T-helper 17 cell (primary cell): ENCODE results near the gene RAB3C. TPM values are rescaled to one million over a fixed set of nuclear protein-coding genes. Genes with fewer than 3 reads are reported as not detected.

Source experiments
- ATAC-seq: fragments of 150-1000 bp; cut with Tn5 transposase; 2 replicates; pipeline ENCODE4 v1.10.0; 2021; ENCODE audit warnings: mild to moderate bottlenecking, moderate library complexity
- DNase-seq, 3 donors: peaks; one replicate each; pipeline versions ENCODE4 v3.0.0 to v3.0.0-alpha.2; 2020 to 2021
- H3K9me3 ChIP-seq: one replicate; pipeline ENCODE4 v1.7.0; 2013; ENCODE audit warnings: low read length, mild to moderate bottlenecking; ENCODE audit not compliant: control insufficient read depth, poor library complexity, severe bottlenecking
- H3K27ac Mint-ChIP-seq: one replicate; pipeline ENCODE4 v1.8.0; 2022; ENCODE audit warnings: mild to moderate bottlenecking, moderate library complexity, mixed read lengths
- H3K27me3 Mint-ChIP-seq: one replicate; pipeline ENCODE4 v1.8.0; 2022; ENCODE audit warnings: mixed read lengths
- H3K36me3 Mint-ChIP-seq: one replicate; pipeline ENCODE4 v1.8.0; 2022; ENCODE audit warnings: low read depth, mixed read lengths
- H3K4me1 Mint-ChIP-seq: one replicate; pipeline ENCODE4 v1.8.0; 2022; ENCODE audit warnings: mild to moderate bottlenecking, mixed read lengths
- H3K4me3 Mint-ChIP-seq: one replicate; pipeline ENCODE4 v1.8.0; 2022; ENCODE audit warnings: mild to moderate bottlenecking, moderate library complexity, mixed read lengths
- total RNA-seq, 4 donors: library from RNA in 2 of 4; stranded (reverse) in 2 of 4; gene quantifications; one replicate each; pipeline ENCODE4 v1.2.3 and lab custom pipeline; 2022 to 2026

The RAB3C gene
- total RNA-seq, 2 donors from 2014 or later, result 0.03 TPM; not detected in 1

DNA sequence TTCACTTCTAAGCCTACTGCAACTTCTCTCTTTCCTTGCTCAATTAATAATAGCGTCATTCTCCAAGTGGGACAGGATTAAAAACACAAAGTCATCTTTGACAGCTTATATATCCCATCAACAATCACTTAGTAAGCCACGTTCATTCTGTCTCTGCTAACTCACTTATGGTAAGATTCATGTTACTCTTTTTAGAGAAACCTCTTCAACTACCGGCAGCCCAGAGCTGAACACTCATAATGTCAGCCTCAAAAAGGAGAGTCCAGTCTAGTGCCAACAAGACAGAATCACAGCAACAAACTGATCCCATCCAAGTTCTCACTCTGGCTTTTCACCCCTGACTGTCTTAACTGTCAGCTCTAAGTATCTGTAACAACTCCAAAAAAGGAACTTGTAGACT lies 196.0 kb downstream of the RAB3C start:
- H3K27me3 Mint-ChIP-seq, result peaks cover 25% of the 10 kb centered on the region
- H3K36me3 Mint-ChIP-seq, result peaks cover 5% of the 10 kb centered on the region
- H3K4me1 Mint-ChIP-seq, result peaks cover 5% of the 10 kb centered on the region
- H3K27ac Mint-ChIP-seq, result no peak overlapping the region
- ATAC-seq (no peak), DNase-seq (no peak)
- H3K4me3 Mint-ChIP-seq, result no peak overlapping the region
- H3K9me3 ChIP-seq, result no peaks in the 10 kb centered on the region

DNA sequence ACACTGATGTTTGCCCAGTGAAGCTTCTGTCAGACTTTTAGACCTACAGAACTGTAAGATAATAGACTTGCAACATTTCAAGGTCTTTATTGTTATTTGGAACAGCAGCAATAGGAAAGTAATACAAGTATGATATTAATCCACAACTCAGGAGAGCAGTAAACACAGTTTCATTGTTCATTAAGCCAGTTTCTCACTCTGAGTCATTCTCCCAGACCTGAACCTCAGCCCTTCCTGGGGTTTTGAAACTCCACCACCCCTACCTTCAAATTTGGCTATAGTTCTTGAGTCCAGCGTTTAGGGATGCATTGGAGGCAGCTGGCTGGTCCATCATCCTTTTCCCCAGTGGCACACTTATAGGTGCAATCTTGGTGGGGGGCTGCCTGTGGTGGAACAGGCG lies 203.2 kb downstream of the RAB3C start:
- no peak for ATAC-seq

DNA sequence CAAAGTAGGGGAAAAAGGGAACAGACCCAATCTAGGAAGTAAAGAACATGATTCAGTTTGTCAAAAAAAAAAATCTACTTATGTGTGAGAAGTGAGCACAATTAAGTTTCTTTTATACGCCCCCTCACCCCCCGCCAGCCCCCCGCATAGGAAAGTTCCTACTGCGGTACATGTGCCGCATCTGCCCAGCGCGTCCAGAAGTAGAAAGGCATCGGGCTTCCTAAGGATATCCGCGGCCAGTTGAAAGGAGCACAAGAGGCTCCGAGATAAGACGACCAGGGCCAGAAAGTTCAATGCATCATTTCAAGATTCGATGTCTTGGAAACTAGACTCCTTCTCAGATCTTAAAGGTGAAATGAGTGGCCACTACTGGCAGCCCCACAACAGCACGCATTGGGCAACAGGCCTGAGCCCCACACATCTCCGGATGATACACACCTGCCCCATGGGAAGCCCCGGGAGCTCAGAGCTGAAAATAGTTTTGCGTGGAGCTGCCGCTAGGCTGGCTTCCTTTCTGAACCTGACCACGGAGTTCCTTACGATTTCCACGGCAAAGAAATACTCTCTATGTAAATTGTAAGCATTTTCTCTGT lies 203.9 kb downstream of the RAB3C start:
- no peaks in the 10 kb centered on the region for H3K9me3 ChIP-seq
- DNase-seq, result no peak
- Mint-ChIP-seq H3K27me3 (peaks cover 48% of the 10 kb centered on the region), H3K27ac (no peak overlapping the region), H3K4me1 (no peaks in the 10 kb centered on the region), H3K36me3 (no peaks in the 10 kb centered on the region), H3K4me3 (no peak overlapping the region)
- ATAC-seq, result no peak

More for the DNA sequence above, 203.2 kb downstream of the RAB3C start:
- Mint-ChIP-seq H3K36me3 (no peaks in the 10 kb centered on the region), H3K4me1 (no peaks in the 10 kb centered on the region), H3K27ac (no peak overlapping the region), H3K27me3 (peaks cover 47% of the 10 kb centered on the region), H3K4me3 (no peak overlapping the region)
- DNase-seq, result no peak
- H3K9me3 ChIP-seq, result no peaks in the 10 kb centered on the region

DNA sequence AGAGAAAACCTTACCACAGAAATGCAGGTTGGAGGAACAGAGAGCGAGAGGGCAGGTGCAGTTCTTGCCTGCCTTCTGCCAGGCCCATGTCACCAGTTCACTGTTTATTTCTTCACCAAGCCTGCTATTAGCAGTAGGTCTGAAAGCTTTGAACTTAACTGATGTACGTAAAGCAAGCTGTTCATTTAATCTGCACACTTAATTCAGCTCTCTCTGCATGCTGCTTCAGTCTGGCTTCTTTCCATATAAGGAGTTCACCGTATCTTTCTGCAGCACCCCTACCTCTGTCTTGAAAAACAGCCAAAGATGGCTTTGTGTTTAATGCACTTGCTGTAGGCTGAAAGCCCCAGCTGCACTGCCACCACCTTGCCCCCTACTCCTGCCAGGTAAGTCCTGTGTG lies 205.1 kb downstream of the RAB3C start:
- no peaks in the 10 kb centered on the region for H3K4me1 Mint-ChIP-seq
- H3K36me3 Mint-ChIP-seq, result no peaks in the 10 kb centered on the region
- H3K9me3 ChIP-seq, result no peaks in the 10 kb centered on the region
- no peak overlapping the region for H3K27ac Mint-ChIP-seq
- ATAC-seq (no peak), DNase-seq (no peak)
- no peak overlapping the region for H3K4me3 Mint-ChIP-seq
- H3K27me3 Mint-ChIP-seq, result peaks cover 51% of the 10 kb centered on the region

DNA sequence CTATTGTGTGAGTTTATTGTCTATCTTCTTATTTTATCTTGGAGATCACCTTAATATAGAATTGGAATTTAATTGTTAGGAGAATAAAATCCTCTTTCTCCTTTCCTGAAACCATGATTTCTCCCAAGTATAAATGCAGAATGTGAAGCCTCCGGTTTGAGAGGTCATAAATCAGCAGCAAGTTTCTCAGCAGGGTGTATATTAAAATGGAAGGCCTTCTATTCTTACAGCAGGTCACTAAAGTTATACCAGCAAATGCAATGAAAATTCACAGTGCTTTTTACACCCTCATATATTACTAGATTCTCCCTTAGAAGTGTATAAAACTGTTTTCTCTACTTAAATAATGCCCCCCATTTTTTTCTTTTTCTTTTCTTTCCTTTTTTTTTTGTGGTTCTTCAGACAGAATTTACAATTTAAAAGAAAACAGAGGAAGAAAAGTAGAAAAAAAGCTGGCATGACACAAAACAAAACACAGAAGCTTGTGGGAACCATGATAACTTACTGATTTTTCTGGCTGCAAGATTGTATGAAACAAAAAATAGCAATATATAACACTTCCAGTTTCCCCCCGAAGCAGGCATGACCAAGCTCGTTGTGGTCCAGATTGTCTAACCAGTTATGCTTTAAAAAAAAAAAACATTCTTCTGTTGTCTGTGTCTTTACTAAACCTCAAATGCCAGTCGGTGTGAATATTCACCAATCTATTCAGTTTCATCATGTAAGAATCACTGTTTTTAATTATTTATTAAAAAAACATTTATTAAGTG lies 211.2 kb downstream of the RAB3C start:
- H3K4me1 Mint-ChIP-seq, result no peaks in the 10 kb centered on the region
- H3K27me3 Mint-ChIP-seq, result peaks cover 44% of the 10 kb centered on the region
- H3K4me3 Mint-ChIP-seq, result no peak overlapping the region
- ATAC-seq (no peak), DNase-seq (no peak)
- no peak overlapping the region for H3K27ac Mint-ChIP-seq
- no peaks in the 10 kb centered on the region for H3K9me3 ChIP-seq
- H3K36me3 Mint-ChIP-seq, result no peaks in the 10 kb centered on the region

DNA sequence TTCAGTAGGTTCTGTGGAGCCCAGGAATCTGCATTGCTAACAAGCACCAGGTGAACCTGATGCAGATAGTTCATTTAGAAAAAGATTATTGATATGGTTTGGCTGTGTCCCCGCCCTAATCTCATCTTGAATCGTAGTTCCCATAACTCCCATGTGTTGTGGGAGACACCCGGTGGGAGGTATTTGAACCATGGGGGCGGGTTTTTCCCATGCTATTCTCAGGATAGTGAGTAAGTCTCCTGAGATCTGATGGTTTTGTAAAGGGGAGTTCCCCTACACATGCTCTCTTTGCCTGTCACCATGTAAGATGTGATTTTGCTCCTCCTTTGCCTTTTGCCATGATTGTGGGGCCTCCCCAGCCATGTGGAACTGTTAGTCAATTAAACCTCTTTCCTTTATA lies 212.0 kb downstream of the RAB3C start:
- peaks cover 48% of the 10 kb centered on the region for H3K27me3 Mint-ChIP-seq
- DNase-seq (no peak), ATAC-seq (no peak)
- H3K9me3 ChIP-seq, result no peaks in the 10 kb centered on the region
- no peak overlapping the region for H3K27ac Mint-ChIP-seq
- H3K36me3 Mint-ChIP-seq, result no peaks in the 10 kb centered on the region
- no peak overlapping the region for H3K4me3 Mint-ChIP-seq
- H3K4me1 Mint-ChIP-seq, result no peaks in the 10 kb centered on the region

DNA sequence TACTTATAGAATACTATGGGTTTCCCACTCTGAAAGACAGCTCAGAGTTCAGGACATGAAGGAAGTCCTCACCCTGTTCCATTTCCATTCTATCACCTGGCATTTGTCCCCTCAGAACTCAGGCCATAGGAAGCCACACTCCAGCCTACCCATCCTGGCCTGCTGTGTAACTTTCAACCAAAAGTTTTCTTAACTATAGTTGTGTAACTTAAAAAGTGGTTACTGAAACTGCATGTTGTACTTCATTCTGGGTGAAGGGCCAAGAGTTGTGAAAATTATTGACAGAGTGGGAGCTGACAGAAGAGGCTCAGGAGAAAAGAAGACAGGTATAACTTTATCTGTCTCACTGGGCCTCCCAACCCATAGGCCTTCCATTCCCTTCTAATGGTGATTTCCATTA lies 212.5 kb downstream of the RAB3C start:
- peaks cover 46% of the 10 kb centered on the region for H3K27me3 Mint-ChIP-seq
- no peaks in the 10 kb centered on the region for H3K9me3 ChIP-seq
- no peaks in the 10 kb centered on the region for H3K36me3 Mint-ChIP-seq
- H3K27ac Mint-ChIP-seq, result no peak overlapping the region
- no peak for DNase-seq
- no peak overlapping the region for H3K4me3 Mint-ChIP-seq
- no peaks in the 10 kb centered on the region for H3K4me1 Mint-ChIP-seq
- ATAC-seq, result no peak

DNA sequence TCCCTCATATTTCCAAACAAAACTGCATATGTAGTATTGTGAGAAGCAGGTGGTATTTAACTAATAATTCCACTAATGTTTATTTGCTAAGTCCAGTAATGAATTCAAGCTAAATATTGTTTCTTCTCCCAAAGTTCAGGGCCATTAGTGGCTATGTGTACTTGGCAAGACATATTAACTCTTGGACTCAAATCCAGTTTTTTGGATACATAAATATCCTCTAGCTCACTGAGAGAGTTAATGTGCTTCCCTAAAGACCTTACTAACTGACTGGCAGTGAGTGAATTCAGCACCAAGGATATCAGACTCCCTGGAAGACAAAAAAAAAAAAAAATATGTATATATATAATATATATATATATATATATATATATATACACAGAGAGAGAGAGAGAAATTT lies 214.1 kb downstream of the RAB3C start:
- ATAC-seq, result no peak
- H3K4me1 Mint-ChIP-seq, result no peaks in the 10 kb centered on the region
- no peaks in the 10 kb centered on the region for H3K9me3 ChIP-seq
- H3K27me3 Mint-ChIP-seq, result peaks cover 51% of the 10 kb centered on the region
- DNase-seq, result no peak
- no peak overlapping the region for H3K27ac Mint-ChIP-seq
- no peak overlapping the region for H3K4me3 Mint-ChIP-seq
- H3K36me3 Mint-ChIP-seq, result no peaks in the 10 kb centered on the region

DNA sequence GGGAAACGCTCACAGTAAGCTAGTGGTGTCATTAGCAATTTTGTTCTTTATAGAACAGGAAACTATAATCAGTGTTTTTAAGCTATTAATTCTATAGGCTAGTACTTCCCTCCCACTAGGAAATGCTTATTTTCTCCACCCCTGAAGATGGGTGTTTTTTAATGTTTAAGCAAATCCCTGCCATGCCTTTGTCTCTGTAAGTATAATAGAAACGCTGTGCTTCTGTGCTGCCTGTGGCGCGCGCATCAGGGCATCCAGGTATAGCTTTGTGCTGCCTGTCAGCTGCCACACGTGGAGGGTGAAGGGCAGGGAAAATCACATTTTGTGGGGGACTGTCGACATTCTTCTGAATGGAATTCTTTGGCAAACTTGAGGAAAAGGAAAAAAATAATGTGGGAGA lies 217.5 kb downstream of the RAB3C start:
- H3K4me1 Mint-ChIP-seq, result no peaks in the 10 kb centered on the region
- H3K27me3 Mint-ChIP-seq, result peaks cover 49% of the 10 kb centered on the region
- H3K36me3 Mint-ChIP-seq, result no peaks in the 10 kb centered on the region
- H3K27ac Mint-ChIP-seq, result no peak overlapping the region
- ATAC-seq (no peak), DNase-seq (no peak)
- no peaks in the 10 kb centered on the region for H3K9me3 ChIP-seq
- H3K4me3 Mint-ChIP-seq, result no peak overlapping the region

DNA sequence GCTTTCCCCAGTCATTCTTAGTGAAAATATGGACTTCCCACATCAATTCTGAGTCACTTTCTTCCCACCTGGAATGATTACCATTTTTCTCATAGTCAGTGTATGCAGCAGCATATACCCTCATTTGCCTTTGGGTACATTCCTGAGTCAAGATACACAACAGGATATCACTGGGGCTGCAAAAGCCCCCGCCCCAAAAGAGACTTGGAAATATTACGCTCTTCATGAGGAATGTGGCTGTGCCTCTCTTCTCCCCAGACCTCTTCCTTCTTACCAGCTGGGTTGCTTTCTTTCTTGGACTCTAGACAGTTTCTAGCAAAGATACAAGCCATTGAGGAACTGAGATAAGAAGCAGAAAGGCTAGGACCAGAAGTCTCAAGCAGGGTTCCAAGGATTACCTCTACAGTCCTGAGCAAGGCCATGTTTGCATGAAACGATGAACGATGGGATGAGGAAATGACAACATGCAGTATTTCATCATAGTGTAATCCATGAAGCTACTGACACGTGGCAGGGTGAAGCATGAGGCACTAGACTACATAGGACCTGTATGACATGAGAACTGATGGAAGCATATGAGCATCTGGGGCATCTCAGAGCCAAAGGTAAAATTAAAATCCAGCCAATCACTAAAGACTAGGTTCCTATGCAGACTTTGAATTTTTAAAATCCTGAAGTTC lies 218.1 kb downstream of the RAB3C start:
- Mint-ChIP-seq H3K36me3 (no peaks in the 10 kb centered on the region), H3K4me3 (no peak overlapping the region), H3K27ac (no peak overlapping the region), H3K4me1 (no peaks in the 10 kb centered on the region), H3K27me3 (peaks cover 48% of the 10 kb centered on the region)
- DNase-seq, result no peak
- ATAC-seq, result no peak
- no peaks in the 10 kb centered on the region for H3K9me3 ChIP-seq

DNA sequence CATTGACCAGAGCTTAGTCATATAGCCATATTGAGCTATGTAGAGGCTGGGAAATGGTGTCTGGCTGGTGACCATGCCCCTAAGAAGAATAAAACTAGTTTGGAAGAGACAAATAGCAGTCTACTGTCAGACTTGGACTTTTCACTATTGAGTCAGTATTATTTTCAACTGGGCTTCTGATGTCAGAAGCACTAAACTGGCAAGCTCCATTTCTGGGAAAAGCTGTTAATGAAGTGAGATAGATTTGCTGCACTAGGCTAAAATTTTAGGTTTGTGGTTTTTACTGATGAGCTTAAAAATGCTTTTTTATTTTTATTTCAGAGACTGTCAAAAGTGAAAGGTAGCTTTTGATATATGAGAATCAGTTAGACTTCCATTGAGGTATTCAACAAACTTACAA lies 220.2 kb downstream of the RAB3C start:
- Mint-ChIP-seq H3K4me1 (no peaks in the 10 kb centered on the region), H3K27ac (no peak overlapping the region), H3K4me3 (no peak overlapping the region), H3K27me3 (peaks cover 47% of the 10 kb centered on the region), H3K36me3 (no peaks in the 10 kb centered on the region)
- DNase-seq (no peak), ATAC-seq (no peak)
- no peaks in the 10 kb centered on the region for H3K9me3 ChIP-seq

DNA sequence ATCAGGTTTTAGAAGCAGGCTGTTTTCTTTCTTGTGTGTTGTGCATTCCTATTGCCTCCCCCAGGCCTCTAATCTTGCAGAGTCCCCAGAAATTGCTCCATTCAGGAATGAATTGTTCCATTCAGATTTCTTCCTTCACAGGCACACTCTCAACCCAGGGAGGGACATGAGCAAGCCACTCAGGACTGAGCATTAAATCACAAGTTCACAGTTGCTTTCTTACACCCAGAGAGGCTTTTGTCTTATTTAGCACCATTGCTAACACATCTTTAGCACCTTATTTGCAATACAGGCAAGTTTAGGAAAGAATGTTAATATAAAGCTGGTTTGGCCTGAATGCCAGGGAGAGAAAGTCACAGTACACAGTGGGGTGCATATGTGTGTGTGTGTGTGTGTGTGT lies 221.4 kb downstream of the RAB3C start:
- DNase-seq (no peak), ATAC-seq (no peak)
- Mint-ChIP-seq H3K4me1 (no peaks in the 10 kb centered on the region), H3K27me3 (peaks cover 42% of the 10 kb centered on the region), H3K36me3 (no peaks in the 10 kb centered on the region), H3K4me3 (no peak overlapping the region), H3K27ac (no peak overlapping the region)
- H3K9me3 ChIP-seq, result no peaks in the 10 kb centered on the region

DNA sequence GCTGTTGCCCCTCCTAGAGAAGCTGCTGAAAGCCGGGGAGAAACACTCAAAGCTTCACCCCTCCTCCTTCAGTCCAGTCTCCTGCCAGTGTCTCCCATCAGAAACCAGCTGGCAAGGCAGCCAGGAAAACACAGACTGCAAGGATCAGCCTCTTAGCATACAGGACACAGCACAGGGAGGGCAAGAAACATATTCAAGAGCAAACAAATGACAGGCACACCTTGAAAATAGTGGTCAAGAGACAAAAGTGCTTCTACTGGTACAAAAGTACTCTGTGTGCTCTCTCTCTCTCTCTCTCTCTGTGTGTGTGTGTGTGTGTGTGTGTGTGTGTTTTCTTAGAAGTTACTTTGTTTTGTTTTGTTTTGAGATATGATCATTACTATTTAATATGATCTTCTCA lies 227.2 kb downstream of the RAB3C start:
- no peaks in the 10 kb centered on the region for H3K9me3 ChIP-seq
- H3K36me3 Mint-ChIP-seq, result no peaks in the 10 kb centered on the region
- ATAC-seq, result no peak
- no peak overlapping the region for H3K4me3 Mint-ChIP-seq
- no peaks in the 10 kb centered on the region for H3K4me1 Mint-ChIP-seq
- no peak for DNase-seq
- no peak overlapping the region for H3K27ac Mint-ChIP-seq
- peaks cover 16% of the 10 kb centered on the region for H3K27me3 Mint-ChIP-seq

DNA sequence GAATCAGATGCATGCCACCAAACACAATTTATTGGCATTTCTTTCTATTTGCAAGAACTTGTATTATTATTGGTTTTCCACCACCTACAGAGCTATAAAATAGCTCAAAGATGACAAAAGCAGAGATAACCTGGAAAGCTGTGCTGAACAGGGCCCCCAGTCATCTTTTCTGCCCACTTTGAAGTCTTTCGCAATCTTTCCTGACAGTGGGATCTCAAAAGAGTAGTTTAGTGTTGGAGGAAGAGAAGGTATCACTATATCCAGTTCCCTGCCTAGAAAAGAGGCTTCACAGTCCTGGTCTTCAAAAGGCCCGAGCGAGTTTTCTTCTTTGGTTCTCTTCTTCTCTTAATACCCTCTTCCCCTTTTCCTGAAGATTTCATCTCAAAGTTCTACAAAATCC lies 231.0 kb downstream of the RAB3C start:
- no peak for ATAC-seq
- Mint-ChIP-seq H3K27ac (no peak overlapping the region), H3K36me3 (no peaks in the 10 kb centered on the region)

More for the DNA sequence above, 231.0 kb downstream of the RAB3C start:
- H3K27me3 Mint-ChIP-seq, result peaks cover 6% of the 10 kb centered on the region
- no peaks in the 10 kb centered on the region for H3K9me3 ChIP-seq
- H3K4me1 Mint-ChIP-seq, result no peaks in the 10 kb centered on the region
- no peak overlapping the region for H3K4me3 Mint-ChIP-seq
- DNase-seq, result no peak
